ENCODE results near the gene ENPP1.
A peak's percentile ranks its signal among the peaks of the same experiment; 100 is the strongest.
"Not testable (repeated sequence)": the region's sequence is repeated elsewhere in the genome, so short reads cannot be mapped to it uniquely, and the experiment has no call there.

Gene ENPP1

GRCh38 chr6:131885237-131885636 is 77.4 kb downstream of the ENPP1 start:
- DNase-seq: no peak

GRCh38 chr6:131886517-131886916 is 78.7 kb downstream of the ENPP1 start:
- no peak for DNase-seq

- DNase-seq: no peak
Observed at GRCh38 chr6:131890091-131890490, 82.3 kb downstream of the ENPP1 start.

- no peak for DNase-seq
Observed at GRCh38 chr6:131893198-131893597, 85.4 kb downstream of the ENPP1 start.

- DNase-seq: no peak
Observed at GRCh38 chr6:131894493-131895424, 86.9 kb downstream of the ENPP1 start.

- no peak for DNase-seq
Observed at GRCh38 chr6:131897050-131897435, 89.2 kb downstream of the ENPP1 start.

GRCh38 chr6:131897621-131898020 is 89.8 kb downstream of the ENPP1 start:
- DNase-seq: no peak

- no peak for DNase-seq
Observed at GRCh38 chr6:131898718-131899117, 90.9 kb downstream of the ENPP1 start.

GRCh38 chr6:131900231-131900630 is 92.4 kb downstream of the ENPP1 start:
- no peak for DNase-seq

- not testable (repeated sequence) for DNase-seq
Observed at GRCh38 chr6:131901326-131901873, 93.6 kb downstream of the ENPP1 start.

- not testable (repeated sequence) for DNase-seq
Observed at GRCh38 chr6:131903734-131904133, 95.9 kb downstream of the ENPP1 start.

- DNase-seq: not testable (repeated sequence)
Observed at GRCh38 chr6:131908787-131909186, 101.0 kb downstream of the ENPP1 start.

- DNase-seq: peak; percentile 91
Observed at GRCh38 chr6:131909408-131910218, 101.8 kb downstream of the ENPP1 start.

GRCh38 chr6:131910219-131910589 is 102.4 kb downstream of the ENPP1 start:
- no peak for DNase-seq

GRCh38 chr6:131910956-131911355 is 103.1 kb downstream of the ENPP1 start:
- DNase-seq: no peak

GRCh38 chr6:131911951-131912350 is 104.1 kb downstream of the ENPP1 start:
- no peak for DNase-seq

GRCh38 chr6:131914234-131914633 is 106.4 kb downstream of the ENPP1 start:
- no peak for DNase-seq

GRCh38 chr6:131914967-131915751 is 107.3 kb downstream of the ENPP1 start:
- peak; percentile 65 for DNase-seq

- not testable (repeated sequence) for DNase-seq
Observed at GRCh38 chr6:131916091-131916796, 108.4 kb downstream of the ENPP1 start.

- DNase-seq: no peak
Observed at GRCh38 chr6:131916847-131917246, 109.0 kb downstream of the ENPP1 start.

- DNase-seq: no peak
Observed at GRCh38 chr6:131917318-131917717, 109.5 kb downstream of the ENPP1 start.
